IPS-18a (cell line): ENCODE data around the gene FBXO42.
"Not testable (repeated sequence)": the region's sequence is repeated elsewhere in the genome, so short reads cannot be mapped to it uniquely, and the experiment has no call there.

ENCODE experiments used
- H3K27ac ChIP-seq: one replicate; pipeline ENCODE4 v1.5.1; 2013; ENCODE audit warnings: low read length
- H3K27me3 ChIP-seq: one replicate; pipeline ENCODE4 v1.6.1; 2013; ENCODE audit warnings: mild to moderate bottlenecking, low read length; ENCODE audit not compliant: control insufficient read depth, insufficient read depth
- H3K36me3 ChIP-seq: one replicate; pipeline ENCODE4 v1.6.1; 2013; ENCODE audit warnings: low read depth, low read length; ENCODE audit not compliant: control insufficient read depth
- H3K4me1 ChIP-seq: one replicate; pipeline ENCODE4 v1.6.1; 2013; ENCODE audit warnings: low read depth, low read length; ENCODE audit not compliant: control insufficient read depth
- H3K4me3 ChIP-seq: one replicate; pipeline ENCODE4 v1.5.1; 2013; ENCODE audit warnings: low read length
- H3K9ac ChIP-seq: one replicate; pipeline ENCODE4 v1.6.1; 2013; ENCODE audit warnings: mild to moderate bottlenecking, low read length, moderate library complexity
- H3K9me3 ChIP-seq: one replicate; pipeline ENCODE4 v1.6.1; 2013; ENCODE audit warnings: low read depth, low read length; ENCODE audit not compliant: control insufficient read depth

FBXO42 gene

DNA sequence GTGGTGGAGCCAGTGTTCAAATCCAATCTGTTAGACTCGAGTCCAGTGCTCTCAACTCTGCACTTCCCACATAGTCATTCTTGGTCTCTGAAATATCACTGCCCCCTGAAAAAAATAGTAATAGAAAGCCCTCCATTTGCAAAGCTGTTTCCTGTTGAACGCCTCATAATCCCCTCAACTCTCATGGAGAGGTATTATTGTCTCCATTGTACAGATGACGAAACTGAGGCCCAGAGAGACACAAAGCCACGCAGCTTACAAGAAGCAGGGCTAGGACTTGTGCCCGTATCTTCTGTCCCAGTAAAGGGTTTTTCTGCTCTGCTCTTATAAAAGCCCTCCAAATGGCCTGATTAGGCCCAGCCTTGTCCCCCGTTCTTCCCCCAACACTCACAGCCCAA is 133.6 kb downstream of the FBXO42 start:
- Histone ChIP-seq H3K27ac (no peak overlapping the region), H3K36me3 (no peaks in the 10 kb centered on the region), H3K9me3 (no peaks in the 10 kb centered on the region), H3K27me3 (peaks cover 14% of the 10 kb centered on the region), H3K4me1 (peaks cover 3% of the 10 kb centered on the region), H3K9ac (no peak overlapping the region), H3K4me3 (no peak overlapping the region)

DNA sequence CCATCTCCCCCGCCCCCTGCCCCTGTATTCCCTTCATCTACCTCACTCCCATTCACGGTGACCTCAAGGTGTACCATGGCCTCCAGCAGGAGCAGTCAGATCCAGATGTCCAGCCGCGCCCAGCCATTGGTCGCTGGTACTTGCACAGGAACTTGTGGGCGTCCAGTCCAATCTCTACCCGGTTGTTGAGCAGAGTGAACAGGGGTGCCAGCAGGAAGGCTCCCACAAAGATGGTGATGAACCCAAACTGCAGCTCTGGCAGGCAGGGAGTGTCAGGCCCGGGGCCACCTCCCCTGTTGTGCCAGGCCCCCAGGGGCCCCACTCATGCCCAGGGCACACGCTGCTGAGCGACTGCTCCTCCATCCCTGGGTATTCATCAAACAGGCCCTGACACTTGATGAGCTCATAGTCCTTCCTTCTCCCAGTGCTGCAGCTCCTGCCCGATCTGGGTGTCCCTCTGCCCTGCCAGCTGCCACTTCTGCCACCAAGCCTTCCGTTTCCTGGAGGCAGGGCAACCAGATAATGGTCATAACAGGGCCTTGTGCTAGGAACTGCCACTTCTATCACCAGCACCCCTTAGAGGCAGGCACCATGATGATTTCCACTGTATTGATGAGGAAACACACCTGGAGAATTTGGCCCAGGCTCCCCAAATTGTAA is 134.1 kb downstream of the FBXO42 start:
- no peak overlapping the region for H3K9ac ChIP-seq
- no peaks in the 10 kb centered on the region for H3K9me3 ChIP-seq
- no peak overlapping the region for H3K27ac ChIP-seq
- peaks cover 6% of the 10 kb centered on the region for H3K4me1 ChIP-seq
- H3K27me3 ChIP-seq, result peaks cover 10% of the 10 kb centered on the region
- H3K36me3 ChIP-seq, result no peaks in the 10 kb centered on the region
- peak overlapping the region; percentile 52 for H3K4me3 ChIP-seq

DNA sequence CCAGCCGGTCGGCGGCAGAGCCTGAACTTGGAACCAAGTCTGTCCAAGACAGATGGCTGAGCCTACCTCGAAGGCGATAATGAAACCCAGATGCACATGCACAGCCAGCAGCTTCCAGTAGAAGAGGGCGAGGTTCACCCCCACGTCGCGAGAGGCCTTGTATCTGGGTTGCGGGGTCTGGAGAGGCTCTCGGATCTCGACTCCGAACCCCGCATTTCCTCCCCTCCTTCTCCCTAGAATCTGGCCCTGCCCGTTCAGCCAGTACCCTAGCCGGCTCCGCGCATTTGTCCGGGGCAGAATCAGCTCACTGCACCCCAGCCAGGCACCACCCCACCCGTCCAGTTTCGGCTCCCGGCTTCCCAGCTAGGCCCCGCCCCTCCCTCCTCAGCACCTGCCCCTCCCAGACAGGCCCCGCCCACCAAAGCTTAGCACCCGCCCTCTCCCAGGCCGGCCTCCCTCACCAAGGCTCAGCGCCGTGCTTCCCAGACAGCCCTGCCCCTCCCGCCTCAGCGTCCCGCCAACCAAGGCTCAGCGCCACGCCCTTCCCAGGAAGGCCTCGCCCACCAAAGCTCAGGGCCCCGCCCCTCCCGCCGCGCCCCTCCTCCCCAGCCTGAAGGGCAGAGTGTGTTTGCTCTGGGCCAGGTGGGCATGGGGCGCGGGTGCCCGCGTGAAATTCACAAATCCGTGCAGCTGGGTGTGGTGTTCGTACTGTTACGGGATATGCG is 135.1 kb downstream of the FBXO42 start:
- Histone ChIP-seq H3K9ac (no peak overlapping the region), H3K36me3 (no peaks in the 10 kb centered on the region), H3K27ac (no peak overlapping the region), H3K4me1 (peaks cover 12% of the 10 kb centered on the region), H3K4me3 (peak overlapping the region; percentile 52), H3K27me3 (peaks cover 10% of the 10 kb centered on the region), H3K9me3 (no peaks in the 10 kb centered on the region)

DNA sequence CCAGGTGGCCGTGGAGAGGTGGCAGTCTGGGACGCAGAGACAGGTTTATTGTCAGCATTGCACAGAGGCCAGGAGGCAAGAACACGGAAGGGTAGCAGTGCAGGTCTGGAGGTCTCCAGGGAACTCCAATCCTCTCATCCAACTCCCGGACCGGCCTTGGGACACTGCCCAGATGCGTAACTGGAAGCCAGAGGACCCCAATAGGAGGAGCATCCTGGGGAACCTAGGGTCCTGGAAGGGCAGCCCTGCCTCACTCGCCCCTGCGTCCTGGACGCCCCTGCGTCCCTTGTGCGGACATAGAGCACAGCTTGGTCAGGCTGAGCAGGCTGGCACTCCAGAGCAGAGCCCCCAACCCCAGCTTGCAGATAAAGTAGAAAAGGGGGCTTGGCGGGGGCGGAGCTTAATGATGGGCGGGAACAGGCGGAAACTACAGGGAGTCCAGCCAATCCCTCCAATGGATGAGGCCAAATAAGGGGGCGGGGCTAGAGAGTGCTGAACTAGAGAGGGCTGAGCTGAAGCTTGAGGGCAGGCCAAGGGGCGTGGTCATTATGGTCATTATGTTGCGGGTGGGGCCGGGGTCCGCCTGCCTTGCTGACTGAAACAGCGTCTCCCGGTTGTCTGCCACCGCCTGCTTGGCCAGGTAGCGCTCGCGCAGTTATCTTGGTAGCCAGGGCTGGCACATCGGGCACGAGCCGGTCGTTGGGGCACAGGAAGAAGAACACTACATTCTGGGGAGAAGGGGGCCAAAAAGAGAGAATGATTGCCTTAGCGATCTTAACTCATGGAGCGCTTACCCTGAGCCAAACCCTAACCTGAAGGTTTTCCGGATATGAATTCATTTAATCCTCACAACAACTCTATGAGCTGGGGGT is 136.2 kb downstream of the FBXO42 start:
- Histone ChIP-seq H3K4me3 (peak overlapping the region; percentile 48), H3K27ac (no peak overlapping the region), H3K9ac (no peak overlapping the region), H3K9me3 (no peaks in the 10 kb centered on the region), H3K4me1 (peaks cover 23% of the 10 kb centered on the region), H3K27me3 (peaks cover 10% of the 10 kb centered on the region), H3K36me3 (no peaks in the 10 kb centered on the region)

DNA sequence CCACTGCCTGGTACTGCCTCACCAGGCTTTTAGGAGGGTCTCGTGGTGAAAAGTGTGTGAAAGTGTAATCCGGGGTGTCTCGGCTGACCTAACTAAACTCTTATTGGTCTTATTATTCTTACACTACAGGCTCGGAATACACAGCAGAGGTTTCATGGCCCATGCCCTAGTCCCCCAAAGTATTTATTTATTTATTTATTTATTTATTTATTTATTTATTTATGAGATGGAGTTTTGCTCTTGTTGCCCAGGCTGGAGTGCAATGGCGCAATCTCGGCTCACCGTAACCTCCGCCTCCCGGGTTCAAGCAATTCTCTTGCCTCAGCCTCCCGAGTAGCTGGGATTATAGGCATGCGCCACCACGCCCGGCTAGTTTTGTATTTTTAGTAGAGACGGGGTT is 137.0 kb downstream of the FBXO42 start:
- Histone ChIP-seq H3K27me3 (peaks cover 10% of the 10 kb centered on the region), H3K4me1 (peaks cover 27% of the 10 kb centered on the region)
- H3K4me3 ChIP-seq, result not testable (repeated sequence)

DNA sequence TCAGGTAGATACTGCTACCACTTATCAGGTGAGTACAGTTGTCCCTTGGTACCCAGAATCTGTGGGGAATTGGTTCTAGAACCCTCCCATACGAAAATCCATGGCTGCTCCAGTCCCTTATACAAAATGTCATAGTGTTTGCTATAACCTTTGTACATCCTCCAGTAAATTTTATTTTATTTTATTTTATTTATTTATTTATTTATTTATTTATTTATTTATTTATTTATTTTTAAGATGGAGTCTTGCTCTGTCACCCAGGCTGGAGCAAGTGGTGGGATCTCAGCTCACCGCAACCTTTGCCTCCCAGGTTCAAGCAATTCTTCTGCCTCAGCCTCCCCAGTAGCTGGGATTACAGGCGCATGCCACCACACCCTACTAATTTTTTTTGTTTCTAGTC is 138.7 kb downstream of the FBXO42 start:
- H3K9ac ChIP-seq, H3K36me3 ChIP-seq, H3K4me3 ChIP-seq, H3K27ac ChIP-seq, H3K9me3 ChIP-seq: not testable (repeated sequence)
- Histone ChIP-seq H3K27me3 (peaks cover 10% of the 10 kb centered on the region), H3K4me1 (peaks cover 27% of the 10 kb centered on the region)

More for the DNA sequence above, 137.0 kb downstream of the FBXO42 start:
- H3K9ac ChIP-seq, H3K36me3 ChIP-seq, H3K9me3 ChIP-seq, H3K27ac ChIP-seq: not testable (repeated sequence)

DNA sequence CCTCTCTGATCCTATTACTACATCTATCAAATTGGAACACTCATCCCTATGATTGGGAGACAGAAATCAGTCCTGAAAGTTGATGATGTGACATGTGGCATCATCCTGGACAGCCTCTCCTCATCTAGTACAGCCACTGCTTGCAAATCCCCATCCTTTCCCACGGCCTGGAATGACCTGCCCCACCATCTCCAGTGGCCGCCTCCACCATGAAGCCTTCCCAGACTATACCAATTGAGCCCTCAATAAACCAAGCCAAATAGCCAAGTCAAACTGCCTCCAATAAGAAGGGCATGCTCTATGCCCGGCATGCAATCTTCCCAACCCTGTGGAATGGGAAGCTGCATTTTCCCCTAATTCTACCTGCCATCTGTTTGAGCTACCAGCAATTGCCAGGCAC is 139.3 kb downstream of the FBXO42 start:
- no peaks in the 10 kb centered on the region for H3K36me3 ChIP-seq
- peak overlapping the region; percentile 80 for H3K9ac ChIP-seq

DNA sequence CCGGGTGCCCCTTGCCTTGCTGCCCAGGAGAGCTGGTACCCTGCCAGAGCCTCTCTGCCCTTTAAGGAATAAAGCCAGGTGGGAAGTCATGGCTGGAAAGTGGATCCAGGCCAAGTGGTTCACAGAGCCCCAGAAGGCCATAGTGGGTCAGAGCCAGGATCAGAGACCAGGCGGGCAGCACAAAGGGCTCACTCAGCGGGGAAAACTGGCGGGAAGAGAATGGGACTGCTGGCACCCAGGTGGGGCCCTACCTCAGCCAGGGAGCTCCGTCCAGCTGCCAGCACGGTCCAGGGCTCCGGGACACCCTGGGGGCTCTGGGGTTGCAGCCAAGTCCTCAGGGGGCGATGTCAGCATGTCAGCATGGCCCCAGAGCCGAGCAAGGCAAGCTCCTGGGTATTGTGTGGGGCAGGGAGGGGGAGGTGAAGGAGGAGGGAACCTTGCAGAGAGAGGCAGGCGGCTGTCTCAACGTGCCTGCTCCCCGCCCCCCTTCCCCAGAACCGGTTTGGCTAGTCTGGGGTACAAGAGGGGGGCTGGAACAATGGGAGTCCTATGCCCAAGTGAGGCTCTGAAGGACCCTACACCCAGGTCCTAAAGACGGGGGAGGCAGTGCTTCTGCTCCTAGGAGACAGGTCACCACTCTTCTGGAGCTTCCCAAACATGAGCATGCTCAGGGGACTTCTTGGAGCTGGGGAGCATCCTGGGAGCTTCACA is 139.9 kb downstream of the FBXO42 start, which contains the start of gene ARHGEF19:
ARHGEF19 (minus strand) TSS at position 402 of the 711 bp plus-strand sequence. CDS start 3,598 bp downstream, outside the sequence.
- H3K36me3 ChIP-seq, result no peaks in the 10 kb centered on the region
- peaks cover 10% of the 10 kb centered on the region for H3K27me3 ChIP-seq
- H3K4me3 ChIP-seq, result peak within 1 kb of the TSS; percentile 62
- H3K9ac ChIP-seq, result peak within 1 kb of the TSS; percentile 80
- peak within 1 kb of the TSS; percentile 80 for H3K27ac ChIP-seq
- peaks cover 27% of the 10 kb centered on the region for H3K4me1 ChIP-seq
- no peaks in the 10 kb centered on the region for H3K9me3 ChIP-seq

More for the DNA sequence above, 139.3 kb downstream of the FBXO42 start:
- peaks cover 27% of the 10 kb centered on the region for H3K4me1 ChIP-seq
- H3K9me3 ChIP-seq, result no peaks in the 10 kb centered on the region
- H3K27me3 ChIP-seq, result peaks cover 10% of the 10 kb centered on the region
- H3K4me3 ChIP-seq, result peak overlapping the region; percentile 62
- peak overlapping the region; percentile 18 for H3K27ac ChIP-seq

DNA sequence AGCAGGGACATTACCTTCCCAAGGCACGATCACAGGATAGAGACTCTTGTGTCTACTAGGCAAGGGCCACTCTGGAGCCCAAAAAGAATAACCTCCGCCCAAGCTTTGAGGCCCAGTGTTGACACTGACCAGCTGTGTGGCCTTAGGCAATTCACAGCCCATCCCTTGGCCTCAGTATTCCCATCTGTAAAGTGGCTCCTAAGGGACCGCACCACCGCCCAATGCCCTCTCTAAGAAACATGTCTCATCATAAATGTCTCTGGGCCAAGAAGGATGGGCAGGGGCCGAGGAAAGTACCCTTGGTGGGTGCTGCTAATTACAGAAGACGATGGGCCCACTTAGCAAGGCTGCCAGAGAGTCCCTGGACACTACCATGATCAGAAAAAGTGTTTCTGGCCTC is 140.5 kb downstream of the FBXO42 start:
- Histone ChIP-seq H3K9me3 (no peaks in the 10 kb centered on the region), H3K9ac (peak overlapping the region; percentile 80), H3K27ac (peak overlapping the region; percentile 80), H3K27me3 (peaks cover 6% of the 10 kb centered on the region), H3K4me3 (peak overlapping the region; percentile 62), H3K36me3 (no peaks in the 10 kb centered on the region), H3K4me1 (peaks cover 26% of the 10 kb centered on the region)

DNA sequence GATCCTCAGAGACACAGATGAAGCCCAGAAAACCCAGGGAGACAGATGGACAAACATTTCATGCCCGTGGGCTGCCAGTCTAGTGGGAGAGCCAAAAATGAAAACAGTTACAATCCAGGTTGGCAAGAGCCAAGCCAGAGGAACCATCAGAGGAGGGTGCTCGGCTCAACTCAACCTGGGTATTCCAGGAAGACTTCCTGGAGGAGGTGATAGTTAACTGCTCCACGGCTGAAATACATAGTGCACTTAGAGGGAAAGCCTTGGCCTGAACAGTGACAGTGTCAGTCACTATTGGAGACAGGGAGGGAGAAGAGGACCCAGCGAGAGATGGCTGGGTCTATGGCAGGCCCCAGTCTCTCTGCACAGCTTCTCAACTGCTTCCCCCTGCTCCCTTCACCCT is 141.7 kb downstream of the FBXO42 start:
- peaks cover 24% of the 10 kb centered on the region for H3K4me1 ChIP-seq

More for the DNA sequence above, 141.7 kb downstream of the FBXO42 start:
- no peaks in the 10 kb centered on the region for H3K9me3 ChIP-seq
- H3K36me3 ChIP-seq, result no peaks in the 10 kb centered on the region
- H3K9ac ChIP-seq, result no peak overlapping the region
- H3K27ac ChIP-seq, result no peak overlapping the region
- H3K27me3 ChIP-seq, result no peaks in the 10 kb centered on the region
- no peak overlapping the region for H3K4me3 ChIP-seq
